ENCODE results near the gene SLC28A3.

GRCh38 chr9:84315278-84315877 is 25.2 kb downstream of the SLC28A3 start:
- TF ChIP-seq CTCF (IDR thresholded peaks at IDR 0.05) = peak; percentile 53 to 65
- TF ChIP-seq POLR2A (IDR thresholded peaks at IDR 0.05) = no peak

Data from suprapubic skin (tissue), 3 donors.